ENCODE data around the gene BEAN1.
"Not testable (repeated sequence)": the region's sequence is repeated elsewhere in the genome, so short reads cannot be mapped to it uniquely, and the experiment has no call there.

BEAN1 gene

GRCh38 chr16:66512272-66513110 is 85.4 kb downstream of the BEAN1 start:
- no peak for DNase-seq

GRCh38 chr16:66513111-66513723 is 86.1 kb downstream of the BEAN1 start:
- no peak for DNase-seq

- DNase-seq: not testable (repeated sequence)
These were observed 87.3 kb downstream of the BEAN1 start for GRCh38 chr16:66514391-66514790.

GRCh38 chr16:66514980-66515595 is 88.0 kb downstream of the BEAN1 start:
- not testable (repeated sequence) for DNase-seq

GRCh38 chr16:66515596-66516508 is 88.8 kb downstream of the BEAN1 start:
- DNase-seq: no peak

- no peak for DNase-seq
These were observed 89.4 kb downstream of the BEAN1 start for GRCh38 chr16:66516509-66516807.

- peak; percentile 82 for DNase-seq
These were observed 89.9 kb downstream of the BEAN1 start for GRCh38 chr16:66516808-66517585.

- DNase-seq: no peak
These were observed 90.6 kb downstream of the BEAN1 start for GRCh38 chr16:66517586-66518263.

GRCh38 chr16:66519482-66520373 is 92.6 kb downstream of the BEAN1 start:
- no peak for DNase-seq

- no peak for DNase-seq
These were observed 93.5 kb downstream of the BEAN1 start for GRCh38 chr16:66520406-66521170.

GRCh38 chr16:66521252-66521713 is 94.2 kb downstream of the BEAN1 start:
- DNase-seq: no peak

- DNase-seq: peak; percentile 31
These were observed 95.1 kb downstream of the BEAN1 start for GRCh38 chr16:66521951-66522771.

GRCh38 chr16:66522816-66523590 is 95.9 kb downstream of the BEAN1 start:
- no peak for DNase-seq

- DNase-seq: peak; percentile 8
These were observed 96.8 kb downstream of the BEAN1 start for GRCh38 chr16:66523861-66524354.

GRCh38 chr16:66524601-66525164 is 97.6 kb downstream of the BEAN1 start:
- peak; percentile 84 for DNase-seq

- no peak for DNase-seq
These were observed 98.5 kb downstream of the BEAN1 start for GRCh38 chr16:66525396-66526180.
